ENCODE results near the gene WDR43. TPM values are rescaled to one million over a fixed set of nuclear protein-coding genes. Genes with fewer than 3 reads are reported as not detected.

Gene WDR43
- total RNA-seq, 1 donor: 79.3 TPM

GRCh38 chr2:28981620-28982376 is 87.3 kb downstream of the WDR43 start:
- Histone ChIP-seq H3K4me1 (ENCODE audit: insufficient read depth, low read length) (no peaks in the 10 kb centered on the region), H4K20me1 (ENCODE audit: insufficient read depth, low read length) (no peaks in the 10 kb centered on the region), H3K79me2 (ENCODE audit: insufficient read depth, low read length) (no peaks in the 10 kb centered on the region), H3K27me3 (ENCODE audit: insufficient read depth, low read length) (peaks cover 2% of the 10 kb centered on the region), H3K27ac (ENCODE audit: low read depth, low read length) (no peak overlapping the region), H3K9me3 (ENCODE audit: low read depth, low read length) (no peaks in the 10 kb centered on the region), H2AFZ (ENCODE audit: low read length) (no peak overlapping the region), H3K4me3 (ENCODE audit: insufficient read depth, low read length) (no peak overlapping the region), H3K4me2 (ENCODE audit: insufficient read depth, low read length) (no peak overlapping the region), H3K36me3 (ENCODE audit: insufficient read depth, low read length) (no peaks in the 10 kb centered on the region)
- DNase-seq (ENCODE audit: insufficient read length, low spot score, missing footprints): peak; percentile 73
- TF ChIP-seq, protein P1, sequence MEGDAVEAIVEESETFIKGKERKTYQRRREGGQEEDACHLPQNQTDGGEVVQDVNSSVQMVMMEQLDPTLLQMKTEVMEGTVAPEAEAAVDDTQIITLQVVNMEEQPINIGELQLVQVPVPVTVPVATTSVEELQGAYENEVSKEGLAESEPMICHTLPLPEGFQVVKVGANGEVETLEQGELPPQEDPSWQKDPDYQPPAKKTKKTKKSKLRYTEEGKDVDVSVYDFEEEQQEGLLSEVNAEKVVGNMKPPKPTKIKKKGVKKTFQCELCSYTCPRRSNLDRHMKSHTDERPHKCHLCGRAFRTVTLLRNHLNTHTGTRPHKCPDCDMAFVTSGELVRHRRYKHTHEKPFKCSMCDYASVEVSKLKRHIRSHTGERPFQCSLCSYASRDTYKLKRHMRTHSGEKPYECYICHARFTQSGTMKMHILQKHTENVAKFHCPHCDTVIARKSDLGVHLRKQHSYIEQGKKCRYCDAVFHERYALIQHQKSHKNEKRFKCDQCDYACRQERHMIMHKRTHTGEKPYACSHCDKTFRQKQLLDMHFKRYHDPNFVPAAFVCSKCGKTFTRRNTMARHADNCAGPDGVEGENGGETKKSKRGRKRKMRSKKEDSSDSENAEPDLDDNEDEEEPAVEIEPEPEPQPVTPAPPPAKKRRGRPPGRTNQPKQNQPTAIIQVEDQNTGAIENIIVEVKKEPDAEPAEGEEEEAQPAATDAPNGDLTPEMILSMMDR (IDR thresholded peaks at IDR 0.05; ENCODE audit: extremely low read depth, low read depth, low read length): no peak

GRCh38 chr2:28982381-28982950 is 88.0 kb downstream of the WDR43 start:
- H3K4me2 ChIP-seq (ENCODE audit: insufficient read depth, low read length): no peak overlapping the region
- TF ChIP-seq, protein P1 (IDR thresholded peaks at IDR 0.05; ENCODE audit: extremely low read depth, low read depth, low read length): no peak
- H4K20me1 ChIP-seq (ENCODE audit: insufficient read depth, low read length): no peaks in the 10 kb centered on the region
- no peaks in the 10 kb centered on the region for H3K4me1 ChIP-seq (ENCODE audit: insufficient read depth, low read length)
- no peak overlapping the region for H3K27ac ChIP-seq (ENCODE audit: low read depth, low read length)
- peaks cover 2% of the 10 kb centered on the region for H3K27me3 ChIP-seq (ENCODE audit: insufficient read depth, low read length)
- H2AFZ ChIP-seq (ENCODE audit: low read length): no peak overlapping the region
- H3K9me3 ChIP-seq (ENCODE audit: low read depth, low read length): no peaks in the 10 kb centered on the region
- H3K36me3 ChIP-seq (ENCODE audit: insufficient read depth, low read length): no peaks in the 10 kb centered on the region
- DNase-seq (ENCODE audit: insufficient read length, low spot score, missing footprints): peak; percentile 57
- H3K79me2 ChIP-seq (ENCODE audit: insufficient read depth, low read length): no peaks in the 10 kb centered on the region
- H3K4me3 ChIP-seq (ENCODE audit: insufficient read depth, low read length): no peak overlapping the region

GRCh38 chr2:28986429-28986828 is 92.0 kb downstream of the WDR43 start:
- Histone ChIP-seq H3K9me3 (ENCODE audit: low read depth, low read length) (no peaks in the 10 kb centered on the region), H3K36me3 (ENCODE audit: insufficient read depth, low read length) (no peaks in the 10 kb centered on the region), H3K27me3 (ENCODE audit: insufficient read depth, low read length) (peaks cover 2% of the 10 kb centered on the region), H3K79me2 (ENCODE audit: insufficient read depth, low read length) (no peaks in the 10 kb centered on the region), H3K27ac (ENCODE audit: low read depth, low read length) (no peak overlapping the region), H3K4me1 (ENCODE audit: insufficient read depth, low read length) (peaks cover 3% of the 10 kb centered on the region), H2AFZ (ENCODE audit: low read length) (no peak overlapping the region), H3K4me3 (ENCODE audit: insufficient read depth, low read length) (no peak overlapping the region), H4K20me1 (ENCODE audit: insufficient read depth, low read length) (no peaks in the 10 kb centered on the region), H3K4me2 (ENCODE audit: insufficient read depth, low read length) (no peak overlapping the region)
- DNase-seq (ENCODE audit: insufficient read length, low spot score, missing footprints): peak; percentile 47
- TF ChIP-seq, protein P1 (IDR thresholded peaks at IDR 0.05; ENCODE audit: extremely low read depth, low read depth, low read length): no peak

DNA sequence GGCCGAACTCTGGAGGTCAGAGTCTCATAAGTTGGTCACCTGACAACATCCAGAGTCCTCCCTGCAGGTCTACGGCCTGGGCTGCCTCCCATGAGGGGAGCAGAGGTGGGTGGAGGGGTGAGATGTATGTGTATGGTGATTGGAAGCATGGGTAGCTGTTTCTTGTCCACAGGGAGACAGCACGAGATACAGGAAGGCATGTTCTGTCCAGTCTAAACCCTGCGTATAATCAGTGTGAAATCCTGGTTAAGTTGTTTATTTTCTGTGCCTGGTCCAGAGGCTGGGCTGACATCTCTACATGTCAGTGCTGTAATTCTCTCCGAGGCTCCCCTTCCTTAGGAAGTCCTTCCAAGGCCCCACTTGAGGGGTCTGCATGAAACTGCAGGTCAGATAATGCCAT is 95.5 kb downstream of the WDR43 start:
- no peaks in the 10 kb centered on the region for H3K36me3 ChIP-seq (ENCODE audit: insufficient read depth, low read length)
- TF ChIP-seq, protein P1 (IDR thresholded peaks at IDR 0.05; ENCODE audit: extremely low read depth, low read depth, low read length): no peak
- no peak overlapping the region for H3K4me2 ChIP-seq (ENCODE audit: insufficient read depth, low read length)
- peak; percentile 62 for DNase-seq (ENCODE audit: insufficient read length, low spot score, missing footprints)
- H3K27ac ChIP-seq (ENCODE audit: low read depth, low read length): no peak overlapping the region
- H4K20me1 ChIP-seq (ENCODE audit: insufficient read depth, low read length): no peaks in the 10 kb centered on the region
- H3K4me1 ChIP-seq (ENCODE audit: insufficient read depth, low read length): peaks cover 4% of the 10 kb centered on the region
- H3K4me3 ChIP-seq (ENCODE audit: insufficient read depth, low read length): no peak overlapping the region
- H2AFZ ChIP-seq (ENCODE audit: low read length): no peak overlapping the region
- H3K9me3 ChIP-seq (ENCODE audit: low read depth, low read length): no peaks in the 10 kb centered on the region
- H3K27me3 ChIP-seq (ENCODE audit: insufficient read depth, low read length): no peaks in the 10 kb centered on the region
- H3K79me2 ChIP-seq (ENCODE audit: insufficient read depth, low read length): no peaks in the 10 kb centered on the region

Measured in osteoblast (primary cell).